Purkinje cell (primary cell): ENCODE measurements around the gene RPL28. TPM values are rescaled to one million over a fixed set of nuclear protein-coding genes. Genes with fewer than 3 reads are reported as not detected.

ENCODE experiments used
- polyA plus RNA-seq: library from polyadenylated mRNA; unstranded; fragments of >200 nt; fragmentation: Nextera tagmentation; gene quantifications from 2 replicates; pipeline ENCODE4 v1.2.1, GENCODE V29; 2014

The RPL28 gene
- 339 and 376 TPM in 2 replicates for polyA plus RNA-seq

GRCh38 chr19:55385724-55386492 is at the start of gene RPL28:
Gene RPL28 (plus strand): TSS chr19:55385932. CDS start chr19:55386358, 426 bp downstream.

GRCh38 chr19:55339105-55339888 is 46.4 kb upstream of the RPL28 start, which contains the start of gene KMT5C:
Gene KMT5C (plus strand): TSS chr19:55339876. CDS start chr19:55341937, 2,061 bp downstream.

GRCh38 chr19:55354698-55355212 is 31.0 kb upstream of the RPL28 start, which contains the start of gene COX6B2:
Gene COX6B2 (minus strand): TSS chr19:55354719. CDS start chr19:55354521, 198 bp downstream.

GRCh38 chr19:55362990-55363716 is 22.6 kb upstream of the RPL28 start, which contains the start of gene GARIN5B:
Gene GARIN5B (minus strand): TSS chr19:55363260. CDS start chr19:55363066, 194 bp downstream.

DNA sequence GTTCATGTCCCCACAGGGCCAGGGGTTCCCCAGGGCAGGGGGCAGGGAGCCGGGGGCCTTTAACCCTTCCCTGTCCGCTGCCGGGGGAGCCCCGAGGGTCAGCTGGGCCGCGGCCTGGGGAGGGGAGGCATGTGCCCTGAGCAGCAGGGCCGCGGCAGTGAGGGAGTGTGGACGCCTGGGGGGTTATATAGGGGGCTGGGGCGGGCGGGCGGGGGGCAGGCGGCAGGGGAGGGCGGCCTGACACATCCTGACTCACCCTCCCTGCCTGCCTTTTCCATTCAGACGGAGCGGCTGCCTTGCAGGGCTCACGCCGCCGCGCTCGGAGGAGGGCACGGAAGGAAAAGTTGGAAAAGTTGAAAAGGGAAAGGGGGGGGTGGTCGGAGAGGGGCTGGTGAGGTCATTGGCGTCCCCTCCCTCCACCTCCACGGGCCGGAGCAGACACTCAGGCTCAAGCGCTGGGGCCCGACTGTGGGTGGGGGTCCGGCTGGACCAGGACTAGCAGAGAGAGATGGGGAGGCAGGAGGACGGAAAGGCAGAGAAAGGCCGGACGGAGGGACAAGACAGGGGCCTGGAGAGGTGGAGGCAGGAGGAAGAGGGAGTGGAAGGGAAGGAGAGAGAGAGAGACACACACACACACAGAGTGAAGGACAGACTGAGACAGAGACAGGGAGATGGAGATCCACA is 15.3 kb upstream of the RPL28 start, which contains the start of gene IL11:
Gene IL11, minus strand, starts transcription at position 159 of the 684 bp plus-strand sequence. Its CDS starts 153 bp downstream, at position 6.

GRCh38 chr19:55376241-55376933 is 9.3 kb upstream of the RPL28 start, which contains the start of gene TMEM190:
Gene TMEM190 (plus strand): TSS chr19:55376826. CDS start chr19:55376854, 28 bp downstream.

GRCh38 chr19:55384131-55384919 is 1.4 kb upstream of the RPL28 start, which contains the start of gene TMEM238:
Gene TMEM238 (minus strand): TSS chr19:55384292. CDS start chr19:55384259, 33 bp downstream.

DNA sequence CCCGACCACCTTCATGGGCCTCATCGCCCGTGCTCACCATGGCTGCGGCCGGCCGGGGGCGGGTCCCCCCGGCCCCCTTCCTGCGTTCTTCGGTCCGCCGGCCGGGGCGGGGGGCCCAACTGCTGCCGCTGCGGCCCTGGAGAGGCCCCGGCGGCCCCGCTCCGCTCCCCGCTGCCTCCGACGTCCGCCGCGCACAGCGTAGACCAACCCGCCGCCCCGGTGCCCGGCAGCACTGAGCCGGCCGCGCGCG is 21.7 kb downstream of the RPL28 start, which contains the start of gene UBE2S:
Gene UBE2S, minus strand, starts transcription at position 239 of the 250 bp plus-strand sequence. Its CDS starts 199 bp downstream, at position 40.

DNA sequence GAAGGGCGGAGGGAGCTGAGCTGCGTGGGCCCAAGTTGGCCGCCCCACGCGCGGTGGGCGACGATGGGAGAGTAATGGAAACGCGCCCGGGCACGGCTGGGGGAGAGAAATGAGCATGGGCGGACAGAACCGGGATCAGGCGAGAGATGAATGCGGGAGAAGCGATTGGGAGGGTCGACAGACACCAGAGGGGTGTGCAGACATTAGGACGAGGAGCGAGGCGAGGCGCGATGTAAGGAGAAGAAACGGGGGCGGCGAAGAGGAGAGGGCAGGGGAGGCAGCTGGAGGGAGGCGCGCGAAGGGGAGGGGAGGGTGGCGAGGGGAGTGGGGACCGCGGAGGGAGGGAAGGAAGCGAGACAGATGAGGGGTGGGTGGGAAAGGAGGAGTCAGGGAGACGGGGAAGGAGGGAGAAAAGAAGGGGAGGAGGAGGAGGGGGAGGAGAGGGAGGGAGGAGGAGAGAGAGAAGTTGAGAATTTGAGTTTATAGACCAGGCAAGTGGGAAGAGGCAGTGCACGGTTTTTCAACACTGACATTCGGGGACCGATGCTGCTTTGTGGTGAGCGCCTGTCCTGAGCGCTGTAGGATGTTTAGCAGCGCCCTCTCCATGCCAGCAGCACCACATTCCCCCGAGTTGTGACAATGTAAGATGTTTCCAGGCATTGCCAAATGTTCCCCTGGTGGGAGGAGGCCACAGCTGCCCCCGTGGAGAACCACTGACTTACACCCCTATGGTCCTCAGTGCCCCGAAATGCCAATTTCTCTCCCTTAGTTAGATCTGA is 57.5 kb downstream of the RPL28 start, which contains the start of gene SHISA7:
Gene SHISA7, minus strand, starts transcription at position 256 of the 779 bp plus-strand sequence. CDS start 437 bp downstream, outside the sequence.

Other genes with a start within 250 kb of the RPL28 start
- gene TNNT1, start 236.7 kb upstream of the RPL28 start, polyA plus RNA-seq: 84.0 and 98.2 TPM in 2 replicates
- not detected in 2 replicates for gene TNNI3, start 228.2 kb upstream of the RPL28 start, polyA plus RNA-seq
- 0.99 TPM in 1 of 2 replicates, not detected in the other for gene DNAAF3, start 219.3 kb upstream of the RPL28 start, polyA plus RNA-seq
- 2.6 and 7.5 TPM in 2 replicates for gene SYT5, start 205.6 kb upstream of the RPL28 start, polyA plus RNA-seq
- 1.0 TPM in 1 of 2 replicates, not detected in the other for gene PTPRH, start 176.4 kb upstream of the RPL28 start, polyA plus RNA-seq
- gene TMEM86B, start 157.2 kb upstream of the RPL28 start, polyA plus RNA-seq: 0.27 and 1.3 TPM in 2 replicates
- gene PPP6R1, start 126.9 kb upstream of the RPL28 start, polyA plus RNA-seq: 1.3 and 2.7 TPM in 2 replicates
- 5.9 and 10.4 TPM in 2 replicates for gene HSPBP1, start 105.8 kb upstream of the RPL28 start, polyA plus RNA-seq
- 0.44 and 2.8 TPM in 2 replicates for gene BRSK1, start 101.9 kb upstream of the RPL28 start, polyA plus RNA-seq
- gene TMEM150B, start 60.6 kb upstream of the RPL28 start, polyA plus RNA-seq: not detected in 2 replicates
- 0.77 TPM in 1 of 2 replicates, not detected in the other for gene KMT5C, start 46.1 kb upstream of the RPL28 start, polyA plus RNA-seq
- not detected in 2 replicates for gene COX6B2, start 31.2 kb upstream of the RPL28 start, polyA plus RNA-seq
- gene GARIN5B, start 22.7 kb upstream of the RPL28 start, polyA plus RNA-seq: not detected in 2 replicates
- gene IL11, start 15.5 kb upstream of the RPL28 start, polyA plus RNA-seq: not detected in 2 replicates
- not detected in 2 replicates for gene TMEM190, start 9.1 kb upstream of the RPL28 start, polyA plus RNA-seq
- not detected in 2 replicates for gene TMEM238, start 1.6 kb upstream of the RPL28 start, polyA plus RNA-seq
- gene UBE2S, start 21.9 kb downstream of the RPL28 start, polyA plus RNA-seq: 1.3 and 1.6 TPM in 2 replicates
- 0.62 TPM in 1 of 2 replicates, not detected in the other for gene SHISA7, start 57.4 kb downstream of the RPL28 start, polyA plus RNA-seq
- 0.93 and 1.2 TPM in 2 replicates for gene ISOC2, start 75.7 kb downstream of the RPL28 start, polyA plus RNA-seq
- not detected in 2 replicates for gene C19orf85, start 78.8 kb downstream of the RPL28 start, polyA plus RNA-seq
- gene ZNF628, start 90.7 kb downstream of the RPL28 start, polyA plus RNA-seq: not detected in 2 replicates
- 26.9 and 43.3 TPM in 2 replicates for gene NAT14, start 99.3 kb downstream of the RPL28 start, polyA plus RNA-seq
- 0.05 TPM in 1 of 2 replicates, not detected in the other for gene SSC5D, start 102.5 kb downstream of the RPL28 start, polyA plus RNA-seq
- gene SBK2, start 151.2 kb downstream of the RPL28 start, polyA plus RNA-seq: not detected in 2 replicates
- gene SBK3, start 159.6 kb downstream of the RPL28 start, polyA plus RNA-seq: not detected in 2 replicates
- gene ZNF579, start 194.9 kb downstream of the RPL28 start, polyA plus RNA-seq: 0.36 and 0.48 TPM in 2 replicates
- 1.7 and 4.2 TPM in 2 replicates for gene FIZ1, start 213.6 kb downstream of the RPL28 start, polyA plus RNA-seq
- gene ZNF524, start 214.4 kb downstream of the RPL28 start, polyA plus RNA-seq: 0.36 TPM in 1 of 2 replicates, not detected in the other
- gene ZNF865, start 219.7 kb downstream of the RPL28 start, polyA plus RNA-seq: 0.22 TPM in 1 of 2 replicates, not detected in the other
- 0.16 and 0.27 TPM in 2 replicates for gene ZNF784, start 238.6 kb downstream of the RPL28 start, polyA plus RNA-seq